HK-2 (cell line): Measurements from ENCODE around the gene IFNB1.

Experiments
- DNase-seq: peaks from one replicate; pipeline ENCODE4 v3.0.0-alpha.2; 2018; ENCODE audit not compliant: unreplicated experiment

The IFNB1 gene

DNA sequence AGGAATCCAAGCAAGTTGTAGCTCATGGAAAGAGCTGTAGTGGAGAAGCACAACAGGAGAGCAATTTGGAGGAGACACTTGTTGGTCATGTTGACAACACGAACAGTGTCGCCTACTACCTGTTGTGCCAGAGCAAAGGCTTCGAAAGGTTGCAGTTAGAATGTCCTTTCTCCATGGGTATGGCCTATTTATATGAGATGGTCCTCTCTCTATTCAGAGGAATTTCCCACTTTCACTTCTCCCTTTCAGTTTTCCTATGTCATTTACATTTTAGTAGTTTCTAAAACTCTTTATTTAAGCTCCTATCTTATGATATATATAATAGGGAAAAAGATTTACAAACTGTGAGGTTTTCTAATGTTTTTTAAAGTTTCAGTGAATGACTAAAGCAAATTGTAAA, at the start of gene IFNB1:
TSS of gene IFNB1 (minus strand) at position 162 of the 400 bp plus-strand sequence. CDS start at position 89, 73 bp downstream.
- no peak for DNase-seq

DNA sequence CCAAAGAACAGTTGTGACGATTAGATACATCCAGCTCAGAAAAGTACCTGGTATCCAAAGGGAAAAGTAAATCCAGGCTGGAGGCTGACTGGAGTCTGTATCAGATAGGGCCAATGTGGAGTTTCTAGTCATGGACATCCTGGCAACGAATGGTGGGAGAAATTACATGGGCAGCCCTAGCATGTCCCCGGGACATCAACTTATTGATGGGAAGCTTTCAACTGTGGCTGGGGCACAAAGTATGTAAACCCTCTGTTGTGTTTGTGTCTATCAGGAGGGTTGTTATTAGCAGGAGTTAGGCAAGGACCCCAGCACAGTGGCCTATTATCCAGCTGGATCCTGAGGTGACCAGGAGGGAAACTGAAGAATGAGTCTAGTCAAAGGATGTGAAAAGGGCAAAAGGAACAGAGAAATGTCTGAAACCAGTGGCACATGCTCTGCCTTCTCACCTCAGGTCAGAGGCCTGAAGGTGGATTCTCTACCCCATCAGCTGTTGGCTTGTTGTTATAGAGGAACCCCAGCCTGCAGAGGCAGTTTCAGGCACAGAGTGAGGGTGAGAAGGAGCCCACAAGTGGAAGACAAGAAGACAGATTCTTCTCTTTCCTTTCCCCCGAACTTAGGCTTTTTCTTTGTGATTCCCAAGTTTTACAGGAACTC, 44.0 kb upstream of the IFNB1 start:
- DNase-seq, result no peak

GRCh38 chr9:21121079-21121478, 43.3 kb upstream of the IFNB1 start:
- no peak for DNase-seq

DNA sequence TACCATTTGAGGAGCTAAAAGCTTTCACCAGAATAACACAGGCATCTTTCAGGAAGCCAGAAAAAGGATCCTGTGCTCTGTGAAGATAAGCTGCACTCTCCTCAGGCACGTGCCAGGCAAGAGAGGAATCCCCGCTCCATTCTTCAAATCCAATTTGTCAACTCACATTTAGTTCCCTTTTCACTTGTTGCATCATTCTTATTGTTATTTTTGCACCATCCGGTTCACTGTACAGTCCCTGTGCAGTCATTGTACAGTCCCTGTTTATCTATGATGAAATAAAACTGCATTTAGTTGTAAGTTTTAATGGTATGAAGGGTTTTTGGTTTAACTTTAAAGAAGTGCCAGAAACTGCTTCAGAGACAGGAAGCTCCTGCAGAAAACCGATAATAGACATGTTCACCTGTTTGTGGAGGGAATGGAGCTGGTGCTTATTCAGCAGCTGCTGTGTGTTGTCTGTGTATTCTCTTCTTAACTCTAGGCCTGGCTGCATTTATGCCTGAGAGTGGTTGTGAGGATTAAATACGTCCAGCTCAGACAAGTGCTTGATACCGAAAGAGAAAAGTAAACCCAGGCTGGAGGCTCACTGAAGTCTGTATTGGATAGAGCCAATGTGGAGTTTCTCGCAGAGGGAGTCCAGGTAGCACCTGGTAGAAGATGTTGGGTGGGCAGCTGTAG, 41.5 kb upstream of the IFNB1 start:
- DNase-seq, result no peak

- no peak for DNase-seq
Observed at GRCh38 chr9:21114311-21114710, 36.6 kb upstream of the IFNB1 start.

GRCh38 chr9:21110708-21111576, 33.2 kb upstream of the IFNB1 start:
- no peak for DNase-seq

GRCh38 chr9:21104787-21105186, 27.0 kb upstream of the IFNB1 start:
- no peak for DNase-seq

- DNase-seq, result no peak
Observed at GRCh38 chr9:21102305-21102704, 24.6 kb upstream of the IFNB1 start.

DNA sequence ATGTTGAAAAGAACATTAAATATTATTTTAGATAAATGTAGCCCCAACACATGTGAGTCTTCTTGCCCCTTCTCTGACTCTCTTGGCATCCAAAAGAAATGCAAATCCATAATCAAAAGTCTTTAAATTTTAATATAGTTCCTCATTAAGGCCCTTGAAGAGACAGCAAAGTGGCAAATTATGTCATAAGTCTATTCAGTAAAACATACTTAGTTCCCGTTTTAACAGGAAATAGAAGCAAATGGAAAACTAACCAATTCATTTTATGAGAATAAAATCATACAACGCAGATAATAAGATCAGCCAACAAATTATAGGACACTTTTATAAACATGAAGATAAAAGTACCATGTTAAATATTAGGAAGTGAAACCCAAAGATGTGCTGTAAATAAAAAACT, 20.1 kb upstream of the IFNB1 start:
- DNase-seq, result no peak

GRCh38 chr9:21096901-21097255, 19.1 kb upstream of the IFNB1 start:
- DNase-seq, result no peak

DNA sequence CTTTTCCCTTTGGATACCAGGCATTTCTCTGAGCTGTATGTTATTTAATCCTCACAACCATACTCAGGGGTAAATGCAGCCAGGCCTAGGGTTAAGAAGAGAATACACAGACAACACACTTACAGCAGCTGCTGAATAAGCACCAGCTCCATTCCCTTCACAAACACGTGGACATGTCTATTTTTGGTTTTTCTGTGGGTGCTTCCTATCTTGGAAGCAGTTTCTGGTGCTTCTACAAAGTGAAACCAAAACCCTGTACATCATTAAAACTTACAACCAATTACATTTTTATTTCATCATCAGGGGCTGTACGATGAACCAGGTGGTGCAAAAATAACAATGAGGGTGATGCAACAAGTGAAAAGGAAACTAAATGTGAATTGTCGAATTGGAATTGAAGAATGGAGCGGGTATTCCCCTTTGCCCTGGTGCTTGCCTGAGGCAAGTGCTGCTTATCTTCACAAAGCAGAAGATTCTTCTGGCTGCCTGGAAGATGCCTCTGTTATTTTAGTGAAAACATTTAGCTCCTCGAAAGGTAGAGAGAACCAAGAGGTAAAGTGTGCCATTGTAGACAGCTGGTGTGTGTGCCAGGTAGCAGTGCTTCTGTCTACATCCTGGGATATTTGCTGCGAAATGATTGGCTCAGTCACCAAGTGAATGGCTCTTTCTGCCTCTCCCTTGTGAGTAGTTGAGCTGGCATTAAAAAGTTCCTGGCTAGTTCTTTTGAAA, 18.6 kb upstream of the IFNB1 start:
- DNase-seq, result no peak

GRCh38 chr9:21095561-21095960, 17.8 kb upstream of the IFNB1 start:
- no peak for DNase-seq

DNA sequence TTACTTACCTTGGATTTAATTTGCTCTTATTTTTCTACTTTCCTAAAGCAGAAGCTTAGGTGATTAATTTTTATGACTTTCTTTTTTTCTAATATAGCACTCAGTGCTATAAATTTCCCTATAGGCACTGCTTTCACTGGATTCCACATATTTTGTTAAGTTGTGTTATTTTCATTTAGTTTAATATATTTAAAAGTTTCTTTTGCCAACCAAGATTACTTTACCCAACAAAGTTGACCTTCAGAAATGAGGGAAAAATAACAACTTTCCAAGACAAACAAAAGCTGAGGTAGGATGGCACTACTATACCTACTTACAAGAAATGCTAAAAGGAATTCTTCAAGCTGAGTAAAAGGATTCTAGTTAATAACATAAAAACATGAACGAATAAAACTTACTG, 8.8 kb upstream of the IFNB1 start:
- DNase-seq, result no peak

DNA sequence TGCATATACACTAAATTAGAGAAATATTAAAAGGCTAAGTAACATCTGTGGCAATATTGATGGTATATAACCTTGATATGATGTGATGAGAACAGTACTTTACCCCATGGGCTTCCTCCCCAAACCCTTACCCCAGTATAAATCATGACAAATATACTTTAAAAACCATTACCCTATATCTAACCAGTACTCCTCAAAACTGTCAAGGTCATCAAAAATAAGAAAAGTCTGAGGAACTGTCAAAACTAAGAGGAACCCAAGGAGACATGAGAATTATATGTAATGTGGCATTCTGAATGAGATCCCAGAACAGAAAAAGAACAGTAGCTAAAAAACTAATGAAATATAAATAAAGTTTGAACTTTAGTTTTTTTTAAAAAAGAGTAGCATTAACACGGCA, 7.3 kb upstream of the IFNB1 start:
- no peak for DNase-seq

- no peak for DNase-seq
Observed at GRCh38 chr9:21084242-21084850, 6.6 kb upstream of the IFNB1 start.

- DNase-seq, result no peak
Observed at GRCh38 chr9:21082671-21083070, 4.9 kb upstream of the IFNB1 start.

DNA sequence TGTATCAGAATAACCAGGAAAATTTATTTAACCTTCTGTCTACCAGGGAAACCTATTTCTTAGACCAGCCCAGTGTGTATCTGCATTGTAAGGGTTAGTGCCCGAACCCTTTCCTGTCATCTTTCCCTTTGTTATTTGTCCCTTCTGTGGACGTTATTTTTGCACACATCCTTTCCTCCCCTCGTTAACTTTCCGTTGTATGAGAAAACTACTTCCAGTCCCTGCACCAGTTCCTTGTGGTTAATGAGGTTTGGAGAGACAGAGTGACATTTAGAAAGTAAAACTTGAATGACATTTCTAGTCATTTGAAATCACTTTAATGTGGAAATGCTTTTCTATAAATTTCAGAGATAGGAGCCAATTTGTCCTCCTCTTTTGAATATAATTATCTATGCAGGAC, 4.3 kb upstream of the IFNB1 start:
- DNase-seq, result no peak

DNA sequence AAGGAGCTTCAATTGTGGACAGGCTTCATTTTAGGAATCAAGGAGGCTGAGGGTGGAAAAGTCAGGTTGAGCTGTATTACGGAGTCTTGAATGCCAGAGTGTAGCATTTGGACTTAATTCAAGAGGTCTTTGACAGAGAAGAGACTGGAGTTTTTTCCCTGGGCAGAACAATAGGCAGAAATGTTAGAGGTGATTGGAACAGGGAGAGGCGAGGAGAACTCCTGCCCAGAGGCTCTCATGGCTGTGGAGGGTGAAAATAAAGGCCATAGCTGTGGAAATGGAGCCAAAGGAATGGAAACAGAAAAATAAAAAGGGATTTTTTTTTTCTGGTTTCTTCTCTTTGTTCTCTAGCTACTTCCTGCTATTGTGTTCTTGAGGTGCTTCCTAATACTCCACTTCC, 3.7 kb upstream of the IFNB1 start:
- DNase-seq, result no peak

GRCh38 chr9:21080793-21081192, 3.1 kb upstream of the IFNB1 start:
- DNase-seq, result no peak

DNA sequence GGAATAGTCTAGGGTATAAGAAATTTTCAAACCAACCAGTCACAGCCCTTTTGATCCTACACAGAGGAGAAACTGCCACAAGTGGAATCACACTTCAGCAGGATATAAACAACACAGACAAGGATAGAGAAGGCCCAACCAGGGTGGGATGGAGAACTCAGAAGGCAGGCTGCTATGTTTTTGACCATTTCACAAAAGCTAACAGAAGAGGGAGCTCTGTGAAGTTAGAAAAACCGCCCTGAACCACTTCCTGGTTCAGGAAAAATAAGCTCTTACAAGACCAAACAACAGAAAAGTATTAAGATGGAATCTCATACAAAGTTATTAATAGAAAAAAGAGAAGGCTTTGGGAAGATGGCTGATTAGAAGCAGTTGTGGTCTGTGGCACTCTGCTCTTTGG, 960 bp upstream of the IFNB1 start:
- DNase-seq, result no peak

- no peak for DNase-seq
Observed at GRCh38 chr9:21075484-21075883, 2.3 kb downstream of the IFNB1 start.

GRCh38 chr9:21070906-21071305, 6.8 kb downstream of the IFNB1 start:
- no peak for DNase-seq
